Osteoblast (primary cell): Measurements from ENCODE around the gene TEDC2. TPM values are rescaled to one million over a fixed set of nuclear protein-coding genes. Genes with fewer than 3 reads are reported as not detected.
"Not testable (repeated sequence)": the region's sequence is repeated elsewhere in the genome, so short reads cannot be mapped to it uniquely, and the experiment has no call there.

Experiments
- DNase-seq: peaks from one replicate; pipeline ENCODE4 v3.0.0; 2011; ENCODE audit warnings: low spot score, mixed read lengths; ENCODE audit not compliant: insufficient read length; ENCODE audit errors: missing footprints
- H2AFZ ChIP-seq: 2 replicates; pipeline ENCODE4 v1.6.0; 2011; ENCODE audit warnings: mild to moderate bottlenecking, low read length
- H3K27ac ChIP-seq: 2 replicates; pipeline ENCODE4 v1.5.1; 2011; ENCODE audit warnings: mild to moderate bottlenecking, low read depth, low read length, moderate library complexity
- H3K27me3 ChIP-seq: 2 replicates; pipeline ENCODE4 v1.6.0; 2012; ENCODE audit warnings: mild to moderate bottlenecking, control low read depth, inconsistent platforms, low read length, moderate library complexity; ENCODE audit not compliant: insufficient read depth
- H3K36me3 ChIP-seq: 2 replicates; pipeline ENCODE4 v1.5.1; 2011; ENCODE audit warnings: mild to moderate bottlenecking, low read length, control low read depth, moderate library complexity; ENCODE audit not compliant: insufficient read depth
- H3K4me1 ChIP-seq: 2 replicates; pipeline ENCODE4 v1.5.1; 2011; ENCODE audit warnings: mild to moderate bottlenecking, low read length, control low read depth, moderate library complexity; ENCODE audit not compliant: insufficient read depth
- H3K4me2 ChIP-seq: 2 replicates; pipeline ENCODE4 v1.6.0; 2011; ENCODE audit warnings: mild to moderate bottlenecking, low read length; ENCODE audit not compliant: insufficient read depth
- H3K4me3 ChIP-seq: fragments of 200-600 bp; sonication (generic); 3 replicates; pipeline ENCODE4 v1.5.1; 2012; ENCODE audit warnings: mild to moderate bottlenecking, low read length, inconsistent platforms; ENCODE audit not compliant: insufficient read depth
- H3K79me2 ChIP-seq: 2 replicates; pipeline ENCODE4 v1.6.0; 2012; ENCODE audit warnings: mild to moderate bottlenecking, low read length, control low read depth, inconsistent platforms; ENCODE audit not compliant: insufficient read depth
- H3K9me3 ChIP-seq: 2 replicates; pipeline ENCODE4 v1.5.1; 2011; ENCODE audit warnings: low read depth, low read length, control low read depth
- H4K20me1 ChIP-seq: 2 replicates; pipeline ENCODE4 v1.6.0; 2012; ENCODE audit warnings: mild to moderate bottlenecking, low read length, control low read depth; ENCODE audit not compliant: insufficient read depth
- CTCF ChIP-seq: IDR thresholded peaks from 2 replicates; pipeline ENCODE4 v1.5.1; 2011; ENCODE audit warnings: mild to moderate bottlenecking, low read depth, low read length, moderate library complexity; ENCODE audit errors: extremely low read depth
- total RNA-seq: library from RNA; depleted of rRNA; stranded (reverse); fragments of >200 nt; gene quantifications from 2 replicates; pipeline ENCODE4 v1.2.3, GENCODE V29; 2012

The TEDC2 gene
- total RNA-seq, 1 donor = 5.1 TPM

DNA sequence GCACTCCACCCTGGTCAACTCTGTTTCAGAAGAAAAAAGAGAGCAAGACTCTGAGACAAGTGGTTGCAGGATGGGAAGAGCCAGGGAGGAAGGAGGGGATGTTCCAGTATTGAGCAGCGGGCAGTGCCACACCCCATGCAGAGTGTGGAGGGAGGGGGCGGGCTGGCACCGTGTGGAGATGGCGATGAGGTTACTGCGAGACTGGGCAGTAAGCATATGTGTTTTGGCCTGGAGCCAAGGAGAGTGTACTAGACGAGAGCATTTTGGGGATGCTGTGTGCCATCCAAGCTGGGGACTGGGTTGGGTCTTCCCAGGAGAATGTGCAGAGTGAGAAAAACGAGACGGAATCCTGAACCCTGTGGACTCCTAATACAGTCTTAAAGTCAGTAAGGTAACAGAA lies 18.4 kb downstream of the TEDC2 start:
- no peaks in the 10 kb centered on the region for H3K27me3 ChIP-seq
- H3K79me2 ChIP-seq = peaks cover 42% of the 10 kb centered on the region
- H3K4me3 ChIP-seq = no peak overlapping the region
- H3K4me1 ChIP-seq = peaks cover 18% of the 10 kb centered on the region
- no peaks in the 10 kb centered on the region for H3K9me3 ChIP-seq
- no peak overlapping the region for H3K4me2 ChIP-seq
- no peak for DNase-seq
- peaks cover 18% of the 10 kb centered on the region for H4K20me1 ChIP-seq
- H3K27ac ChIP-seq = no peak overlapping the region
- no peaks in the 10 kb centered on the region for H3K36me3 ChIP-seq
- no peak overlapping the region for H2AFZ ChIP-seq
- TF ChIP-seq CTCF = no peak

- Histone ChIP-seq H4K20me1 (peaks cover 25% of the 10 kb centered on the region), H3K4me1 (peaks cover 20% of the 10 kb centered on the region), H3K79me2 (peaks cover 59% of the 10 kb centered on the region)
- H3K36me3 ChIP-seq, H3K4me2 ChIP-seq, H3K9me3 ChIP-seq, DNase-seq, H3K27ac ChIP-seq, H3K4me3 ChIP-seq, H3K27me3 ChIP-seq, H2AFZ ChIP-seq: not testable (repeated sequence)
These were observed 20.1 kb downstream of the TEDC2 start for GRCh38 chr16:2479996-2480395.

DNA sequence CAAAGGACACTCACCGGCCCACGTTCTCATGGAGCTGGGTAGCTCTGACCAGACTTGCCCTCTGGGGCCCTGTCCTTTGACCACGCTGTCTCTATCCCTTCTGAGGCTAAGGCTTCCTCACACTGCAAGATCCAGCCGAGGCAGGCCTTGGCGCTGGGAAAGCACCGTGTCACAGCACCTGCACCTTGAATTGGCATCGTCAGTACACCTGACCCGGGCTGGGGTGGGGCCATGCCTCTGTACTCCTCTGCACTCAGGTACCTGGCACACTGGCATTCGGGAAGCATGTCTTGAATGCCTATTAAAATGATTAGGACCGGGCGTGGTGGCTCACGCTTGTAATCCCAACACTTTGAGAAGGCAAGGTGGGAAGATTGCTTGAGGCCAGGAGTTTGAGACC lies 21.0 kb downstream of the TEDC2 start:
- Histone ChIP-seq H3K4me1 (peaks cover 15% of the 10 kb centered on the region), H3K9me3 (no peaks in the 10 kb centered on the region), H3K4me3 (no peak overlapping the region), H4K20me1 (peaks cover 21% of the 10 kb centered on the region), H3K27me3 (no peaks in the 10 kb centered on the region), H3K27ac (no peak overlapping the region), H3K79me2 (peaks cover 57% of the 10 kb centered on the region), H2AFZ (no peak overlapping the region), H3K36me3 (no peaks in the 10 kb centered on the region), H3K4me2 (no peak overlapping the region)
- no peak for DNase-seq
- no peak for TF ChIP-seq CTCF

DNA sequence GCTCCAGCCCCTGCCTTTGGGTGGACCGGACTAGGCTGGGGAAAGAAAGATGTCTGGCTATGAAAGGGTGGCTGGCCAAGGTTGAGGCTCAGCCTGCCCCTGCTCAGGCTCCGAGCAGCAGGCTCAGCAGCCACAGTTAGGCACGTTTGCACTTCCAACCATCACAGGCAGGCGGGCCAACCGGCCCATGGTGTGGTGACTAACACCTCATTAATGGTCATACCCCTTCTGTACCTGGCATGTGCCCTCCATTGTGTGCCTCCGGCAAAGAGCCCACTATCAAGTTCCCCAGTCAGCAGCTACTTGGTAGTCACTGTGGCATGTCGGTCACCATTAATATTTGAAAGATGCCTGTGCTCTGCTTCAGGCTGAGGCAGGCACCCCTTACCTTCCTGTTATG lies 21.8 kb downstream of the TEDC2 start:
- Histone ChIP-seq H3K4me3 (no peak overlapping the region), H3K27me3 (no peaks in the 10 kb centered on the region), H3K4me2 (no peak overlapping the region), H3K79me2 (peaks cover 57% of the 10 kb centered on the region), H3K9me3 (no peaks in the 10 kb centered on the region), H3K27ac (no peak overlapping the region), H2AFZ (no peak overlapping the region), H3K36me3 (no peaks in the 10 kb centered on the region), H3K4me1 (peaks cover 14% of the 10 kb centered on the region), H4K20me1 (peaks cover 21% of the 10 kb centered on the region)
- no peak for DNase-seq
- no peak for TF ChIP-seq CTCF
